ENCODE data around the gene DUOX1. TPM values are rescaled to one million over a fixed set of nuclear protein-coding genes. Genes with fewer than 3 reads are reported as not detected.

Gene DUOX1
- total RNA-seq, 1 donor from 2014 or later, result 0.07 TPM

GRCh38 chr15:45169608-45170480 lies 40.0 kb downstream of the DUOX1 start:
- Histone ChIP-seq H2AFZ (ENCODE audit: low read depth, low read length) (no peak overlapping the region), H3K27me3 (ENCODE audit: insufficient read depth, low read length) (no peaks in the 10 kb centered on the region), H3K9me3 (ENCODE audit: insufficient read depth, low read depth, low read length) (no peaks in the 10 kb centered on the region), H3K27ac (ENCODE audit: low read depth, low read length) (no peak overlapping the region), H4K20me1 (ENCODE audit: insufficient read depth, low read length) (no peaks in the 10 kb centered on the region), H3K4me3 (ENCODE audit: insufficient read depth, low read depth, low read length) (no peak overlapping the region), H3K4me2 (ENCODE audit: low read length) (no peak overlapping the region), H3K9ac (ENCODE audit: low read length) (no peak overlapping the region), H3K36me3 (ENCODE audit: insufficient read depth, low read length) (no peaks in the 10 kb centered on the region), H3K79me2 (ENCODE audit: insufficient read depth, low read length) (no peaks in the 10 kb centered on the region), H3K4me1 (ENCODE audit: insufficient read depth, low read length) (peaks cover 5% of the 10 kb centered on the region)
- Mint-ChIP-seq H3K9me3 (ENCODE audit: unreplicated experiment) (no peaks in the 10 kb centered on the region), H3K27me3 (ENCODE audit: low read depth, unreplicated experiment) (no peaks in the 10 kb centered on the region), H3K4me1 (ENCODE audit: low read depth, unreplicated experiment) (peaks cover 5% of the 10 kb centered on the region), H3K36me3 (ENCODE audit: low read depth, unreplicated experiment) (peaks cover 7% of the 10 kb centered on the region), H3K4me3 (ENCODE audit: unreplicated experiment) (no peak overlapping the region), H3K27ac (ENCODE audit: unreplicated experiment) (no peak overlapping the region)
- no peak for FAIRE-seq
- no peak for DNase-seq (ENCODE audit: low read depth)
- no peak for TF ChIP-seq EZH2 (IDR thresholded peaks at IDR 0.05; ENCODE audit: insufficient read depth, low read length)
- no peak for TF ChIP-seq CTCF (IDR thresholded peaks at IDR 0.05; ENCODE audit: insufficient read depth, low read depth, low read length)

- Histone ChIP-seq H3K4me2 (ENCODE audit: low read length) (no peak overlapping the region), H3K27ac (ENCODE audit: low read depth, low read length) (no peak overlapping the region), H4K20me1 (ENCODE audit: insufficient read depth, low read length) (no peaks in the 10 kb centered on the region), H3K27me3 (ENCODE audit: insufficient read depth, low read length) (no peaks in the 10 kb centered on the region), H3K79me2 (ENCODE audit: insufficient read depth, low read length) (no peaks in the 10 kb centered on the region), H3K36me3 (ENCODE audit: insufficient read depth, low read length) (no peaks in the 10 kb centered on the region), H3K9ac (ENCODE audit: low read length) (no peak overlapping the region), H2AFZ (ENCODE audit: low read depth, low read length) (no peak overlapping the region), H3K4me1 (ENCODE audit: insufficient read depth, low read length) (no peaks in the 10 kb centered on the region), H3K9me3 (ENCODE audit: insufficient read depth, low read depth, low read length) (no peaks in the 10 kb centered on the region), H3K4me3 (ENCODE audit: insufficient read depth, low read depth, low read length) (no peak overlapping the region)
- no peak for DNase-seq (ENCODE audit: low read depth)
- Mint-ChIP-seq H3K9me3 (ENCODE audit: unreplicated experiment) (no peaks in the 10 kb centered on the region), H3K4me3 (ENCODE audit: unreplicated experiment) (no peak overlapping the region), H3K4me1 (ENCODE audit: low read depth, unreplicated experiment) (no peaks in the 10 kb centered on the region), H3K36me3 (ENCODE audit: low read depth, unreplicated experiment) (peaks cover 11% of the 10 kb centered on the region), H3K27ac (ENCODE audit: unreplicated experiment) (no peak overlapping the region), H3K27me3 (ENCODE audit: low read depth, unreplicated experiment) (no peaks in the 10 kb centered on the region)
- TF ChIP-seq CTCF (IDR thresholded peaks at IDR 0.05; ENCODE audit: insufficient read depth, low read depth, low read length), result no peak
- no peak for TF ChIP-seq EZH2 (IDR thresholded peaks at IDR 0.05; ENCODE audit: insufficient read depth, low read length)
- FAIRE-seq, result no peak
Measured at GRCh38 chr15:45171912-45172311, 42.1 kb downstream of the DUOX1 start.

- H3K36me3 Mint-ChIP-seq (ENCODE audit: low read depth, unreplicated experiment), result peaks cover 17% of the 10 kb centered on the region
- DNase-seq (ENCODE audit: low read depth), result no peak
- H3K4me3 Mint-ChIP-seq (ENCODE audit: unreplicated experiment), result no peak overlapping the region
- Histone ChIP-seq H3K36me3 (ENCODE audit: insufficient read depth, low read length) (no peaks in the 10 kb centered on the region), H2AFZ (ENCODE audit: low read depth, low read length) (no peak overlapping the region), H3K79me2 (ENCODE audit: insufficient read depth, low read length) (no peaks in the 10 kb centered on the region), H3K27ac (ENCODE audit: low read depth, low read length) (no peak overlapping the region), H3K4me3 (ENCODE audit: insufficient read depth, low read depth, low read length) (no peak overlapping the region), H3K27me3 (ENCODE audit: insufficient read depth, low read length) (no peaks in the 10 kb centered on the region), H3K4me2 (ENCODE audit: low read length) (no peak overlapping the region), H3K9ac (ENCODE audit: low read length) (no peak overlapping the region), H4K20me1 (ENCODE audit: insufficient read depth, low read length) (no peaks in the 10 kb centered on the region), H3K4me1 (ENCODE audit: insufficient read depth, low read length) (no peaks in the 10 kb centered on the region), H3K9me3 (ENCODE audit: insufficient read depth, low read depth, low read length) (no peaks in the 10 kb centered on the region)
- no peaks in the 10 kb centered on the region for H3K4me1 Mint-ChIP-seq (ENCODE audit: low read depth, unreplicated experiment)
- no peak overlapping the region for H3K27ac Mint-ChIP-seq (ENCODE audit: unreplicated experiment)
- H3K9me3 Mint-ChIP-seq (ENCODE audit: unreplicated experiment), result peaks cover 4% of the 10 kb centered on the region
- H3K27me3 Mint-ChIP-seq (ENCODE audit: low read depth, unreplicated experiment), result no peaks in the 10 kb centered on the region
- no peak for TF ChIP-seq CTCF (IDR thresholded peaks at IDR 0.05; ENCODE audit: insufficient read depth, low read depth, low read length)
- TF ChIP-seq EZH2 (IDR thresholded peaks at IDR 0.05; ENCODE audit: insufficient read depth, low read length), result no peak
- FAIRE-seq, result no peak
Measured at GRCh38 chr15:45174069-45174468, 44.3 kb downstream of the DUOX1 start.

Data from astrocyte (in vitro differentiated cells and primary cell).